ENCODE measurements around the gene GALC. TPM values are rescaled to one million over a fixed set of nuclear protein-coding genes. Genes with fewer than 3 reads are reported as not detected.

Gene GALC
- total and polyA plus RNA-seq, 7 experiments from 2014 or later, result 7.1 to 26.1 (median 18.8) TPM

GRCh38 chr14:88005050-88005481 lies 12.1 kb upstream of the GALC start, which contains the start of gene GPR65:
Gene GPR65 (plus strand): TSS chr14:88005135. CDS start chr14:88010848, 5,713 bp downstream.
- ATAC-seq, result peak; percentile 75

GRCh38 chr14:88004506-88005036 lies 11.6 kb upstream of the GALC start:
- Mint-ChIP-seq H3K4me3 (peak overlapping the region; percentile 80 to 95 (median 88)), H3K27ac (peak overlapping the region; percentile 82 to 98 (median 90)), H3K36me3 (peaks cover 0 to 32% (median 0%) of the 10 kb centered on the region in 5 donors), H3K27me3 (no peaks in the 10 kb centered on the region), H3K9me3 (peaks cover 0 to 2% (median 0%) of the 10 kb centered on the region in 11 donors), H3K4me1 (peaks cover 44 to 72% (median 57%) of the 10 kb centered on the region in 7 donors)
- Histone ChIP-seq H3K4me3 (ENCODE audit: low read length) (no peak overlapping the region), H3K4me1 (ENCODE audit: control insufficient read depth in 2 of 2, insufficient read depth in 2 of 2, low read length in 2 of 2) (peaks cover 15 to 26% of the 10 kb centered on the region in 2 donors), H3K27ac (ENCODE audit: low read depth, low read length) (peak overlapping the region; percentile 81), H3K9me3 (ENCODE audit: control insufficient read depth in 2 of 3, low read length in 3 of 3) (no peaks in the 10 kb centered on the region), H3K27me3 (ENCODE audit: control insufficient read depth in 2 of 2, insufficient read depth in 2 of 2, low read length in 2 of 2) (no peaks in the 10 kb centered on the region), H3K36me3 (ENCODE audit: control insufficient read depth in 2 of 3, insufficient read depth in 3 of 3, low read length in 3 of 3) (no peaks in the 10 kb centered on the region)
- ChIA-PET POLR2A (interaction anchor here (0.6 to 6.2 kb wide), 7 partner anchors 10 to 124 kb away, joined by 3 to 122 read pairs (median 4); partner anchors contain the start of gene GALC), CTCF (interaction anchor here (3.7 kb wide), 1 partner anchor 10 kb away, joined by 19 read pairs; no protein-coding TSS in a partner anchor)
- DNase-seq (no peak), ATAC-seq (no peak)
- intact Hi-C loops (cut with micrococcal nuclease), result loop anchor here (5.0 to 10.0 kb wide), 7 partner anchors 38 to 1430 kb away; partner anchors contain the start of genes ZC3H14 (in 2 of the 2), EML5 (in 1 of the 2) and SPATA7 (in 1 of the 2)

More at GRCh38 chr14:88005050-88005481, 12.1 kb upstream of the GALC start, which contains the start of gene GPR65:
- POLR2A ChIA-PET, result interaction anchor here (0.6 to 6.2 kb wide), 6 partner anchors 10 to 124 kb away, joined by 3 to 122 read pairs (median 12); partner anchors contain the start of gene GALC
- intact Hi-C loops (cut with micrococcal nuclease), result loop anchor here (5.0 to 10.0 kb wide), 7 partner anchors 37 to 1430 kb away; partner anchors contain the start of genes ZC3H14 (in 2 of the 2), EML5 (in 1 of the 2) and SPATA7 (in 1 of the 2)
- peak within 1 kb of the TSS; percentile 90 to 98 (median 96) for H3K27ac Mint-ChIP-seq
- H3K27me3 Mint-ChIP-seq, result no peaks in the 10 kb centered on the region
- CTCF ChIA-PET, result interaction anchor here (3.7 kb wide), 1 partner anchor 10 kb away, joined by 19 read pairs; no protein-coding TSS in a partner anchor
- Histone ChIP-seq H3K4me3 (ENCODE audit: low read length) (peak within 1 kb of the TSS; percentile 66), H3K4me1 (ENCODE audit: control insufficient read depth in 2 of 2, insufficient read depth in 2 of 2, low read length in 2 of 2) (peaks cover 17 to 27% of the 10 kb centered on the region in 2 donors), H3K27ac (ENCODE audit: low read depth, low read length) (peak within 1 kb of the TSS; percentile 81), H3K9me3 (ENCODE audit: control insufficient read depth in 2 of 3, low read length in 3 of 3) (no peaks in the 10 kb centered on the region), H3K27me3 (ENCODE audit: control insufficient read depth in 2 of 2, insufficient read depth in 2 of 2, low read length in 2 of 2) (no peaks in the 10 kb centered on the region), H3K36me3 (ENCODE audit: control insufficient read depth in 2 of 3, insufficient read depth in 3 of 3, low read length in 3 of 3) (no peaks in the 10 kb centered on the region)
- H3K4me3 Mint-ChIP-seq, result peak within 1 kb of the TSS; percentile 80 to 96 (median 90)
- peak in 7 of 9 donors; percentile 59 to 79 (median 70) for DNase-seq
- peaks cover 0 to 2% (median 0%) of the 10 kb centered on the region in 11 donors for H3K9me3 Mint-ChIP-seq
- peaks cover 45 to 76% (median 61%) of the 10 kb centered on the region in 7 donors for H3K4me1 Mint-ChIP-seq
- peaks cover 0 to 34% (median 0%) of the 10 kb centered on the region in 5 donors for H3K36me3 Mint-ChIP-seq

- peaks cover 0 to 25% (median 5%) of the 10 kb centered on the region in 5 donors for H3K36me3 Mint-ChIP-seq
- Histone ChIP-seq H3K4me3 (ENCODE audit: low read length) (no peak overlapping the region), H3K27me3 (ENCODE audit: control insufficient read depth in 2 of 2, insufficient read depth in 2 of 2, low read length in 2 of 2) (no peaks in the 10 kb centered on the region), H3K4me1 (ENCODE audit: control insufficient read depth in 2 of 2, insufficient read depth in 2 of 2, low read length in 2 of 2) (peaks cover 5 to 15% of the 10 kb centered on the region in 2 donors), H3K27ac (ENCODE audit: low read depth, low read length) (no peak overlapping the region), H3K36me3 (ENCODE audit: control insufficient read depth in 2 of 3, insufficient read depth in 3 of 3, low read length in 3 of 3) (no peaks in the 10 kb centered on the region), H3K9me3 (ENCODE audit: control insufficient read depth in 2 of 3, low read length in 3 of 3) (no peaks in the 10 kb centered on the region)
- DNase-seq (no peak), ATAC-seq (no peak)
- peak overlapping the region in 1 of 9 donors; percentile 78 for H3K27ac Mint-ChIP-seq
- ChIA-PET CTCF (interaction anchor here (1.2 kb wide), 1 partner anchor 10 kb away, joined by 3 read pairs; the partner anchor contains the start of gene GALC), POLR2A (interaction anchor here (0.7 to 6.2 kb wide), 4 partner anchors 9 to 23 kb away, joined by 3 to 122 read pairs (median 4); partner anchors contain the start of gene GALC)
- peaks cover 35 to 60% (median 45%) of the 10 kb centered on the region in 7 donors for H3K4me1 Mint-ChIP-seq
- H3K9me3 Mint-ChIP-seq, result peaks cover 0 to 2% (median 0%) of the 10 kb centered on the region in 11 donors
- peaks cover 0 to 2% (median 0%) of the 10 kb centered on the region in 5 donors for H3K27me3 Mint-ChIP-seq
- no peak overlapping the region for H3K4me3 Mint-ChIP-seq
- intact Hi-C loops (cut with micrococcal nuclease), result loop anchor here in 1 of 2 donors (10.0 kb wide), 2 partner anchors 561 to 1431 kb away; partner anchors contain the start of gene ZC3H14
These were observed 10.4 kb upstream of the GALC start for GRCh38 chr14:88003425-88003824.

GRCh38 chr14:88002421-88003075 lies 9.6 kb upstream of the GALC start:
- H3K36me3 ChIP-seq (ENCODE audit: control insufficient read depth in 2 of 3, insufficient read depth in 3 of 3, low read length in 3 of 3), result no peaks in the 10 kb centered on the region
- no peak for ATAC-seq
- no peak overlapping the region for H3K27ac ChIP-seq (ENCODE audit: low read depth, low read length)
- no peak for DNase-seq
- CTCF ChIA-PET, result interaction anchor here (1.2 kb wide), 1 partner anchor 9 kb away, joined by 3 read pairs; the partner anchor contains the start of gene GALC
- peak overlapping the region in 6 of 10 donors; percentile 1 to 50 (median 30) for H3K4me3 Mint-ChIP-seq
- H3K27ac Mint-ChIP-seq, result peak overlapping the region in 7 of 9 donors; percentile 1 to 78 (median 48)
- intact Hi-C loops (cut with micrococcal nuclease), result loop anchor here in 1 of 2 donors (10.0 kb wide), 2 partner anchors 562 to 1432 kb away; partner anchors contain the start of gene ZC3H14
- peaks cover 0 to 2% (median 0%) of the 10 kb centered on the region in 5 donors for H3K27me3 Mint-ChIP-seq
- no peak overlapping the region for H3K4me3 ChIP-seq (ENCODE audit: low read length)
- peaks cover 0 to 2% (median 0%) of the 10 kb centered on the region in 11 donors for H3K9me3 Mint-ChIP-seq
- peaks cover 28 to 52% (median 37%) of the 10 kb centered on the region in 7 donors for H3K4me1 Mint-ChIP-seq
- H3K36me3 Mint-ChIP-seq, result peaks cover 0 to 18% (median 1%) of the 10 kb centered on the region in 5 donors
- H3K27me3 ChIP-seq (ENCODE audit: control insufficient read depth in 2 of 2, insufficient read depth in 2 of 2, low read length in 2 of 2), result no peaks in the 10 kb centered on the region
- H3K9me3 ChIP-seq (ENCODE audit: control insufficient read depth in 2 of 3, low read length in 3 of 3), result no peaks in the 10 kb centered on the region
- POLR2A ChIA-PET, result interaction anchor here (0.7 to 6.2 kb wide), 3 partner anchors 8 to 24 kb away, joined by 3 to 122 read pairs (median 5); partner anchors contain the start of gene GALC
- peaks cover 0 to 10% of the 10 kb centered on the region in 2 donors for H3K4me1 ChIP-seq (ENCODE audit: control insufficient read depth in 2 of 2, insufficient read depth in 2 of 2, low read length in 2 of 2)

GRCh38 chr14:87999277-87999676 lies 6.3 kb upstream of the GALC start:
- Histone ChIP-seq H3K4me3 (ENCODE audit: low read length) (no peak overlapping the region), H3K27ac (ENCODE audit: low read depth, low read length) (no peak overlapping the region), H3K9me3 (ENCODE audit: control insufficient read depth in 2 of 3, low read length in 3 of 3) (no peaks in the 10 kb centered on the region), H3K4me1 (ENCODE audit: control insufficient read depth in 2 of 2, insufficient read depth in 2 of 2, low read length in 2 of 2) (peaks cover 8 to 16% of the 10 kb centered on the region in 2 donors), H3K27me3 (ENCODE audit: control insufficient read depth in 2 of 2, insufficient read depth in 2 of 2, low read length in 2 of 2) (no peaks in the 10 kb centered on the region), H3K36me3 (ENCODE audit: control insufficient read depth in 2 of 3, insufficient read depth in 3 of 3, low read length in 3 of 3) (no peaks in the 10 kb centered on the region)
- POLR2A ChIA-PET, result no interaction called here
- ATAC-seq (peak; percentile 55), DNase-seq (no peak)
- intact Hi-C loops (cut with micrococcal nuclease), result loop anchor here in 1 of 2 donors (10.0 kb wide), 2 partner anchors 826 to 1956 kb away; partner anchors contain the start of genes EFCAB11, TDP1 and TTC8
- Mint-ChIP-seq H3K36me3 (peaks cover 0 to 11% (median 0%) of the 10 kb centered on the region in 5 donors), H3K4me1 (peaks cover 30 to 55% (median 35%) of the 10 kb centered on the region in 7 donors), H3K4me3 (no peak overlapping the region), H3K27me3 (peaks cover 0 to 2% (median 0%) of the 10 kb centered on the region in 5 donors), H3K27ac (peak overlapping the region in 1 of 9 donors; percentile 26), H3K9me3 (peaks cover 0 to 4% (median 0%) of the 10 kb centered on the region in 11 donors)
- CTCF ChIA-PET, result interaction anchor here (0.8 kb wide), 1 partner anchor 34 kb away, joined by 3 read pairs; no protein-coding TSS in a partner anchor

Data from naive thymus-derived CD4-positive, alpha-beta T cell (primary cell).